Measurements from ENCODE around the gene PLA2G2F.

The PLA2G2F gene

GRCh38 chr1:20137055-20137454 lies 2.1 kb upstream of the PLA2G2F start:
- no peak for TF ChIP-seq CTCF (IDR thresholded peaks at IDR 0.05; ENCODE audit: extremely low read depth, missing control alignments)
- DNase-seq (ENCODE audit: low spot score): no peak

- TF ChIP-seq CTCF (IDR thresholded peaks at IDR 0.05; ENCODE audit: extremely low read depth, missing control alignments): no peak
- DNase-seq (ENCODE audit: low spot score): no peak
Measured at GRCh38 chr1:20137604-20138003, 1.5 kb upstream of the PLA2G2F start.

- no peak for TF ChIP-seq CTCF (IDR thresholded peaks at IDR 0.05; ENCODE audit: extremely low read depth, missing control alignments)
- DNase-seq (ENCODE audit: low spot score): no peak
Measured at GRCh38 chr1:20138346-20138745, 777 bp upstream of the PLA2G2F start.

- DNase-seq (ENCODE audit: low spot score): no peak
- TF ChIP-seq CTCF (IDR thresholded peaks at IDR 0.05; ENCODE audit: extremely low read depth, missing control alignments): no peak
Measured at GRCh38 chr1:20139776-20140612, 871 bp downstream of the PLA2G2F start.

- no peak for DNase-seq (ENCODE audit: low spot score)
- TF ChIP-seq CTCF (IDR thresholded peaks at IDR 0.05; ENCODE audit: extremely low read depth, missing control alignments): no peak
Measured at GRCh38 chr1:20141001-20141400, 1.9 kb downstream of the PLA2G2F start.

- no peak for DNase-seq (ENCODE audit: low spot score)
- TF ChIP-seq CTCF (IDR thresholded peaks at IDR 0.05; ENCODE audit: extremely low read depth, missing control alignments): no peak
Measured at GRCh38 chr1:20141466-20141865, 2.3 kb downstream of the PLA2G2F start.

GRCh38 chr1:20142001-20142710 lies 3.0 kb downstream of the PLA2G2F start:
- no peak for DNase-seq (ENCODE audit: low spot score)
- TF ChIP-seq CTCF (IDR thresholded peaks at IDR 0.05; ENCODE audit: extremely low read depth, missing control alignments): no peak

All from GM20000 (cell line).